ENCODE measurements around the gene TRMT13. TPM values are rescaled to one million over a fixed set of nuclear protein-coding genes. Genes with fewer than 3 reads are reported as not detected.

Gene TRMT13
- polyA plus RNA-seq, 1 donor (not counting 4 experiments of a cell fraction or from before 2014, with no cell fraction given): 15.3 TPM

GRCh38 chr1:100177295-100178041 is 44.5 kb downstream of the TRMT13 start:
- H3K4me3 ChIP-seq (ENCODE audit: control insufficient read depth in 2 of 3, extremely low read depth in 1 of 3, insufficient read depth in 2 of 3, low read depth in 1 of 3, low read length in 3 of 3): no peak overlapping the region
- no peaks in the 10 kb centered on the region for H3K9me3 ChIP-seq (ENCODE audit: control insufficient read depth, low read depth, low read length)
- no peaks in the 10 kb centered on the region for H3K4me1 ChIP-seq (ENCODE audit: control insufficient read depth, extremely low read depth, insufficient read depth, low read length)
- TF ChIP-seq EZH2 (IDR thresholded peaks at IDR 0.05; ENCODE audit: low read length) (no peak), CTCF (optimal IDR thresholded peaks at IDR 0.05 in 1 of 3, IDR thresholded peaks at IDR 0.05 in 1 of 3, conservative IDR thresholded peaks at IDR 0.05 in 1 of 3; ENCODE audit: extremely low read depth in 1 of 3, insufficient read depth in 2 of 3, low read length in 3 of 3) (no peak)
- no peaks in the 10 kb centered on the region for H4K20me1 ChIP-seq (ENCODE audit: control insufficient read depth, extremely low read depth, insufficient read depth, low read length)
- H3K9me1 ChIP-seq (ENCODE audit: control insufficient read depth, extremely low read depth, insufficient read depth, low read length): no peaks in the 10 kb centered on the region
- H3K36me3 ChIP-seq (ENCODE audit: control insufficient read depth in 2 of 2, extremely low read depth in 1 of 2, insufficient read depth in 2 of 2, low read length in 2 of 2): no peaks in the 10 kb centered on the region
- no peak for DNase-seq (ENCODE audit: low read depth, low spot score)
- H3K9ac ChIP-seq (ENCODE audit: control insufficient read depth, extremely low read depth, insufficient read depth, low read length): no peak overlapping the region
- H3K4me2 ChIP-seq (ENCODE audit: control insufficient read depth, extremely low read depth, insufficient read depth, low read depth, low read length): no peak overlapping the region
- dilution Hi-C loops (cut with MboI; ENCODE audit: extremely low pct_ligation_motif_present, low sequenced_read_pairs): no loop called here
- no peak overlapping the region for H3K27ac ChIP-seq (ENCODE audit: control insufficient read depth, insufficient read depth, low read length)
- no peak for FAIRE-seq
- no peaks in the 10 kb centered on the region for H3K79me2 ChIP-seq (ENCODE audit: control insufficient read depth, insufficient read depth, low read length)
- H2AFZ ChIP-seq (ENCODE audit: control insufficient read depth, low read length): no peak overlapping the region
- no peaks in the 10 kb centered on the region for H3K27me3 ChIP-seq (ENCODE audit: control insufficient read depth, extremely low read depth, insufficient read depth, low read length)

- H3K4me2 ChIP-seq (ENCODE audit: control insufficient read depth, extremely low read depth, insufficient read depth, low read depth, low read length): no peak within 1 kb of the TSS
- H3K27me3 ChIP-seq (ENCODE audit: control insufficient read depth, extremely low read depth, insufficient read depth, low read length): no peaks in the 10 kb centered on the region
- no peaks in the 10 kb centered on the region for H3K9me3 ChIP-seq (ENCODE audit: control insufficient read depth, low read depth, low read length)
- DNase-seq (ENCODE audit: low read depth, low spot score) (no peak), FAIRE-seq (no peak)
- no peaks in the 10 kb centered on the region for H3K4me1 ChIP-seq (ENCODE audit: control insufficient read depth, extremely low read depth, insufficient read depth, low read length)
- no peaks in the 10 kb centered on the region for H4K20me1 ChIP-seq (ENCODE audit: control insufficient read depth, extremely low read depth, insufficient read depth, low read length)
- H3K4me3 ChIP-seq (ENCODE audit: control insufficient read depth in 2 of 3, extremely low read depth in 1 of 3, insufficient read depth in 2 of 3, low read depth in 1 of 3, low read length in 3 of 3): no peak within 1 kb of the TSS
- no peak within 1 kb of the TSS for H3K9ac ChIP-seq (ENCODE audit: control insufficient read depth, extremely low read depth, insufficient read depth, low read length)
- no peaks in the 10 kb centered on the region for H3K36me3 ChIP-seq (ENCODE audit: control insufficient read depth in 2 of 2, extremely low read depth in 1 of 2, insufficient read depth in 2 of 2, low read length in 2 of 2)
- no peaks in the 10 kb centered on the region for H3K79me2 ChIP-seq (ENCODE audit: control insufficient read depth, insufficient read depth, low read length)
- dilution Hi-C loops (cut with MboI; ENCODE audit: extremely low pct_ligation_motif_present, low sequenced_read_pairs): no loop called here
- H2AFZ ChIP-seq (ENCODE audit: control insufficient read depth, low read length): no peak within 1 kb of the TSS
- no peaks in the 10 kb centered on the region for H3K9me1 ChIP-seq (ENCODE audit: control insufficient read depth, extremely low read depth, insufficient read depth, low read length)
- H3K27ac ChIP-seq (ENCODE audit: control insufficient read depth, insufficient read depth, low read length): no peak within 1 kb of the TSS
- TF ChIP-seq CTCF (optimal IDR thresholded peaks at IDR 0.05 in 1 of 3, IDR thresholded peaks at IDR 0.05 in 1 of 3, conservative IDR thresholded peaks at IDR 0.05 in 1 of 3; ENCODE audit: extremely low read depth in 1 of 3, insufficient read depth in 2 of 3, low read length in 3 of 3) (no peak), EZH2 (IDR thresholded peaks at IDR 0.05; ENCODE audit: low read length) (no peak)
Observed at GRCh38 chr1:100178091-100178490, 45.1 kb downstream of the TRMT13 start, which contains the start of gene LRRC39. Gene LRRC39, minus strand, starts transcription at chr1:100178256. Its CDS starts 9,740 bp downstream, at chr1:100168516.

Measured in keratinocyte (primary cell).